ENCODE results near the gene FHOD3.

Gene FHOD3

GRCh38 chr18:36297417-36298125 lies at the start of gene FHOD3:
TSS of gene FHOD3 (plus strand) at chr18:36297713. CDS start at chr18:36297836, 123 bp downstream.
- TF ChIP-seq, protein P1, sequence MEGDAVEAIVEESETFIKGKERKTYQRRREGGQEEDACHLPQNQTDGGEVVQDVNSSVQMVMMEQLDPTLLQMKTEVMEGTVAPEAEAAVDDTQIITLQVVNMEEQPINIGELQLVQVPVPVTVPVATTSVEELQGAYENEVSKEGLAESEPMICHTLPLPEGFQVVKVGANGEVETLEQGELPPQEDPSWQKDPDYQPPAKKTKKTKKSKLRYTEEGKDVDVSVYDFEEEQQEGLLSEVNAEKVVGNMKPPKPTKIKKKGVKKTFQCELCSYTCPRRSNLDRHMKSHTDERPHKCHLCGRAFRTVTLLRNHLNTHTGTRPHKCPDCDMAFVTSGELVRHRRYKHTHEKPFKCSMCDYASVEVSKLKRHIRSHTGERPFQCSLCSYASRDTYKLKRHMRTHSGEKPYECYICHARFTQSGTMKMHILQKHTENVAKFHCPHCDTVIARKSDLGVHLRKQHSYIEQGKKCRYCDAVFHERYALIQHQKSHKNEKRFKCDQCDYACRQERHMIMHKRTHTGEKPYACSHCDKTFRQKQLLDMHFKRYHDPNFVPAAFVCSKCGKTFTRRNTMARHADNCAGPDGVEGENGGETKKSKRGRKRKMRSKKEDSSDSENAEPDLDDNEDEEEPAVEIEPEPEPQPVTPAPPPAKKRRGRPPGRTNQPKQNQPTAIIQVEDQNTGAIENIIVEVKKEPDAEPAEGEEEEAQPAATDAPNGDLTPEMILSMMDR (conservative IDR thresholded peaks at IDR 0.05; ENCODE audit: low read length) = no peak
- peak within 1 kb of the TSS; percentile 64 for H3K4me3 ChIP-seq (ENCODE audit: low read length)
- DNase-seq (ENCODE audit: low read depth) = peak; percentile 65

DNA sequence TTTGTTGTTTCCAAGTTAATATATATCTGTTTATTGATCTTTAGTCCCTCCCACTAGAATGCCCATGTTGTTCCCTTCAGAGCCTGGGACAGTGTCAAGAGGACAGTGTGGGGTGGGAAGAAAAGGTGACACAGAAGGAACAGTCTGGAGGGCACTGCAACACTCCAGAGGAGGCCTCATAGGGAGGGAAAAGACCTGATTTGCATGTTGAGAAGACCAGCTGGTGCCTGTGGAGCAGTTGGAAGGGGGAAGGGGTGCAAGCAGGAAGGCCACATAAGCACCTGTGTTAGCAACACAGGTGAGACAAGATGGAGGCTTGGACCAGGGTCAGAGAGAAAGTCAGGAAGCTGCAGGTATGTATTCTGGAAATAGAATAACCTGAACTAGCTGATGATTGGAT lies 48.1 kb upstream of the FHOD3 start:
- no peak overlapping the region for H3K4me3 ChIP-seq (ENCODE audit: low read length)
- TF ChIP-seq, protein P1 (conservative IDR thresholded peaks at IDR 0.05; ENCODE audit: low read length) = no peak
- DNase-seq (ENCODE audit: low read depth) = no peak

DNA sequence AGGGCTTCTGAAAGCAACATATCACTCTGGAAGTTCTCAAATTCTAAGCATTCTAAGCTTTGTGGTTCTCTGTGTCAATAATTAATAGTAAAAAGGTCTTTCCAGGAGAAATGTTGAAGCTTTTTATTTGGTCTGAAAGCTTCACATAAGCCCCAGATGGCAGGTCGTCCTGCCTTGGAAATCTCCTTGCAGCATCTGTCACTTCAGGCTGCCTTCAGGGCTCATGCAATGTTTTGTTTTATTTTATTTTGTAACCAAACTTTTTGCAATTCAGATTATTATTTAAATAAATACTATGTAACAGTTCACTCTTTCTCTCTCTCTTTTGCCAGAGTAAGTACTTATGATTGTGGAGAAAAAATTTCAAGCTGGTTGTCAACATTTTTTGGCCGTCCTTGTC lies 46.7 kb upstream of the FHOD3 start:
- TF ChIP-seq, protein P1 (conservative IDR thresholded peaks at IDR 0.05; ENCODE audit: low read length) = no peak
- no peak overlapping the region for H3K4me3 ChIP-seq (ENCODE audit: low read length)
- no peak for DNase-seq (ENCODE audit: low read depth)

DNA sequence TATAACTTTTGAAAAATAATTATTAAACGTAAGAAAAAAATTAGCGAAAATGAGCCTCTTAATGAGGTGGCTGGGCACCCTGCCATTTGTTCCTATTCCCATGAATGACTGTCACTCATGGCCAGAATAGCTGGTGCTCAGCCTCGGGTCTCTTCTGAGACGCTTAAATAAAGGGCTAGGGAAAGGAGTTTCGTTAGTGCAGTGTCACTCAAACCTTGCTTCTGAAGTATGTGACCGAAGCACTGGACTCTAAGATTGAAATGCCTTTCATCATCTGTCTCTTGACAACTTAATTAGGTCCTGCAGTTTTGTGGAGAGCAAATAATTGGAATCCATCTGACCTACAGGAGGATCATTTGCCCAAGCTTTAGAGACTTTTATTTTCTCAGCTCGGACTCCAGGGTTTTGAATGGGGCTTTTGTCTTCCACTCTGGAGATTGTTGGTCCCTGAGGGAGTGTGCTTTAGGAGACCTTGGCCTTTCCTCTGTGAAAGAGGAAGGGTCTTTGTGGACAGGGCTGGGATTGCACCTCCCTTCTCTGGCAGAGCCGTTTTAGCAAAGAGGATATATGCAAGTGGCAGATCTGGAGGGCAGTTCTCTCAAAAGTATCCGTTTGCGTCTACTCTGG lies 42.3 kb upstream of the FHOD3 start:
- no peak for DNase-seq (ENCODE audit: low read depth)
- TF ChIP-seq, protein P1 (conservative IDR thresholded peaks at IDR 0.05; ENCODE audit: low read length) = no peak
- no peak overlapping the region for H3K4me3 ChIP-seq (ENCODE audit: low read length)

DNA sequence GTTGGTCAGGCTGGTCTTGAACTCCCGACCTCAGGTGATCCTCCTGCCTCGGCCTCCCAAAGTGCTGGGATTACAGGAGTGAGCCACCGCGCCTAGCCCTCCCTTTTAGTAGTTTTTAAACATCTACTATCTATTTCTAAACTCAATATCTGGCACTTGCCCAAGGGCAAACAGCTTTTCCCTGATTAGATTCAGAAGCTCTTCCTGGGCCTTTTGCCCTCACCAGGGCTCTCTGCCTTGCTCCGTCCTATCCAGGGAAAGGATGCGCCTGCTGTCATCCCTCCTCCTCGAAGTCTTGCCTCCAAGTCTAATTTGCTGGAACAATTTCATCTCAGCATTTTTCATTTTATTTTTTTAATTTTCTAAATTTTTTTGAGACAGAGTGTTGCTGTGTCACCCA lies 41.4 kb upstream of the FHOD3 start:
- TF ChIP-seq, protein P1 (conservative IDR thresholded peaks at IDR 0.05; ENCODE audit: low read length) = no peak
- no peak overlapping the region for H3K4me3 ChIP-seq (ENCODE audit: low read length)
- DNase-seq (ENCODE audit: low read depth) = no peak

DNA sequence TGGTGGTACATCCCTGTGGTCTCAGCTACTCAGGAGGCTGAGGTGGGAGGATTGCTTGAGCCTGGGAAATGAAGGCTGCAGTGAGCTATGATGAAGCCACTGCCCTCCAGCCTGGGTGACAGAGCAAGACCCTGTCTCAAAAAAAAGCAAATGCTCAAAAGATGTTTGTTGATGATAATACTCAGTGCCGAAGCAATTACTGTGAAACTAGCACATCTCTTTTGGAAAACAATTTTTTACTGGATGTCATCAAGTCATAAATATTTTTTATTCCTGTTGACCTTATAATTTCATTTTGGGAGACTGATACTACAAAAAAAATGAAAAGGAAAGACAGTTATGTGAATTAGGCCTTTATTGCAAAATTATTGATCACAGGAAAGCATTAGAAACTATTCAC lies 34.5 kb upstream of the FHOD3 start:
- DNase-seq (ENCODE audit: low read depth) = no peak
- H3K4me3 ChIP-seq (ENCODE audit: low read length) = no peak overlapping the region
- TF ChIP-seq, protein P1 (conservative IDR thresholded peaks at IDR 0.05; ENCODE audit: low read length) = no peak

GRCh38 chr18:36264283-36264682 lies 33.2 kb upstream of the FHOD3 start:
- H3K4me3 ChIP-seq (ENCODE audit: low read length) = no peak overlapping the region
- TF ChIP-seq, protein P1 (conservative IDR thresholded peaks at IDR 0.05; ENCODE audit: low read length) = no peak
- no peak for DNase-seq (ENCODE audit: low read depth)
